ENCODE data around the gene INPP4A.

- TF ChIP-seq POLR2A (IDR thresholded peaks at IDR 0.05), result no peak
- no peak for TF ChIP-seq CTCF (IDR thresholded peaks at IDR 0.05)
- TF ChIP-seq EP300 (IDR thresholded peaks at IDR 0.05), result no peak
Measured at GRCh38 chr2:98623657-98624056, 179.0 kb downstream of the INPP4A start.
